OCI-LY3 (cell line): ENCODE measurements around the gene CCNQ.

Source experiments
- CTCF ChIP-seq: fragments of 200-600, 300-600 bp; sonication (generic); IDR thresholded peaks from 2 replicates; pipeline ENCODE4 v1.5.1; 2014; ENCODE audit warnings: antibody characterized with exemption, low read length, low read depth
- EZH2phosphoT487 ChIP-seq: fragments of 200-600 bp; shearing (Covaris generic); IDR thresholded peaks from 2 replicates; pipeline ENCODE4 v1.6.1; 2018; ENCODE audit warnings: antibody characterized with exemption, mixed run types, low read depth

GRCh38 chrX:153538424-153538823 is 60.5 kb downstream of the CCNQ start:
- no peak for TF ChIP-seq CTCF
- no peak for TF ChIP-seq EZH2phosphoT487
